Activated CD4-positive, alpha-beta T cell treated with anti-CD3 and anti-CD28 coated beads, Interleukin-2, amount 50 U/mL, for 1 hour (primary cell): ENCODE data around the gene MGST2.
A peak's percentile ranks its signal among the peaks of the same experiment; 100 is the strongest.
"Not testable (repeated sequence)": the region's sequence is repeated elsewhere in the genome, so short reads cannot be mapped to it uniquely, and the experiment has no call there.

Experiments
- DNase-seq: peaks from one replicate; pipeline ENCODE4 v3.0.0-alpha.2; 2020

Gene MGST2

GRCh38 chr4:139665690-139666529 is at the start of gene MGST2:
Gene MGST2 (plus strand): TSS chr4:139665819. CDS start chr4:139666020, 201 bp downstream.
- peak; percentile 2 for DNase-seq

- no peak for DNase-seq
These were observed 47.7 kb upstream of the MGST2 start for GRCh38 chr4:139617702-139618490.

- no peak for DNase-seq
These were observed 46.0 kb upstream of the MGST2 start for GRCh38 chr4:139619644-139620043.

GRCh38 chr4:139622901-139623381 is 42.7 kb upstream of the MGST2 start:
- DNase-seq, result no peak

GRCh38 chr4:139624441-139625092 is 41.1 kb upstream of the MGST2 start:
- no peak for DNase-seq

GRCh38 chr4:139625093-139625455 is 40.5 kb upstream of the MGST2 start:
- DNase-seq, result no peak

GRCh38 chr4:139625482-139625881 is 40.1 kb upstream of the MGST2 start:
- DNase-seq, result no peak

GRCh38 chr4:139628184-139629012 is 37.2 kb upstream of the MGST2 start:
- no peak for DNase-seq

- no peak for DNase-seq
These were observed 36.0 kb upstream of the MGST2 start for GRCh38 chr4:139629436-139630125.

GRCh38 chr4:139630126-139630495 is 35.5 kb upstream of the MGST2 start:
- DNase-seq, result no peak

GRCh38 chr4:139630991-139631390 is 34.6 kb upstream of the MGST2 start:
- no peak for DNase-seq

GRCh38 chr4:139631791-139632190 is 33.8 kb upstream of the MGST2 start:
- DNase-seq, result no peak

- DNase-seq, result not testable (repeated sequence)
These were observed 32.9 kb upstream of the MGST2 start for GRCh38 chr4:139632739-139633138.

GRCh38 chr4:139633195-139633594 is 32.4 kb upstream of the MGST2 start:
- no peak for DNase-seq

GRCh38 chr4:139633661-139634060 is 32.0 kb upstream of the MGST2 start:
- DNase-seq, result no peak

- DNase-seq, result no peak
These were observed 29.7 kb upstream of the MGST2 start for GRCh38 chr4:139635966-139636365.

GRCh38 chr4:139638306-139638705 is 27.3 kb upstream of the MGST2 start:
- not testable (repeated sequence) for DNase-seq

GRCh38 chr4:139639654-139640053 is 26.0 kb upstream of the MGST2 start:
- DNase-seq, result no peak

GRCh38 chr4:139641218-139641617 is 24.4 kb upstream of the MGST2 start:
- no peak for DNase-seq

GRCh38 chr4:139642364-139642763 is 23.3 kb upstream of the MGST2 start:
- no peak for DNase-seq

GRCh38 chr4:139643042-139643895 is 22.4 kb upstream of the MGST2 start:
- no peak for DNase-seq
